Spleen (tissue), 11 donors: ENCODE measurements around the gene CDCA8. TPM values are rescaled to one million over a fixed set of nuclear protein-coding genes. Genes with fewer than 3 reads are reported as not detected.

Source experiments
- DNase-seq: peaks from one replicate; pipeline ENCODE4 v3.0.0-alpha.2; 2020
- H3K27ac ChIP-seq, 8 donors: fragments of 200-600 bp; sonication (generic) in 7 of 8; 1 replicate in 4 of 8; 2 replicates in 4 of 8; pipeline versions ENCODE4 v1.5.0 to v1.8.0; 2016 to 2021; ENCODE audit warnings: inconsistent platforms in 4 of 8, mild to moderate bottlenecking in 4 of 8, moderate library complexity in 1 of 8
- H3K27me3 ChIP-seq, 7 donors: fragments of 200-600 bp; sonication (generic) in 6 of 7; replicated peaks in 1 of 7; 1 replicate in 4 of 7; 2 replicates in 3 of 7; pipeline versions ENCODE4 v1.5.0 to v1.8.0; 2016 to 2021; ENCODE audit warnings: inconsistent platforms in 3 of 7, mild to moderate bottlenecking in 1 of 7
- H3K36me3 ChIP-seq, 6 donors: fragments of 200-600 bp; sonication (generic) in 5 of 6; 1 replicate in 4 of 6; 2 replicates in 2 of 6; pipeline versions ENCODE4 v1.5.0 to v1.8.0; 2016 to 2021; ENCODE audit warnings: inconsistent platforms in 2 of 6
- H3K4me1 ChIP-seq, 6 donors: fragments of 200-600 bp; sonication (generic) in 5 of 6; 1 replicate in 3 of 6; 2 replicates in 3 of 6; pipeline versions ENCODE4 v1.5.0 to v1.8.0; 2016 to 2021; ENCODE audit warnings: inconsistent platforms in 3 of 6
- H3K4me3 ChIP-seq, 8 donors: fragments of 200-600 bp; sonication (generic) in 7 of 8; 1 replicate in 4 of 8; 2 replicates in 4 of 8; pipeline versions ENCODE4 v1.5.0 to v1.8.0; 2016 to 2021; ENCODE audit warnings: inconsistent platforms in 4 of 8, mild to moderate bottlenecking in 4 of 8, moderate library complexity in 2 of 8
- H3K9me3 ChIP-seq, 8 donors: fragments of 200-600 bp; sonication (generic) in 7 of 8; 1 replicate in 4 of 8; 2 replicates in 4 of 8; pipeline versions ENCODE4 v1.5.0 to v1.8.0; 2016 to 2021; ENCODE audit warnings: inconsistent platforms in 4 of 8
- POLR2A ChIP-seq, 3 donors: fragments of 450-650 bp; IDR thresholded peaks; one replicate each; pipeline ENCODE4 v1.5.1; 2017; ENCODE audit warnings: antibody characterized with exemption in 3 of 3, mild to moderate bottlenecking in 1 of 3
- POLR2AphosphoS5 ChIP-seq, 3 donors: sonication (generic); formaldehyde crosslinking; IDR thresholded peaks; one replicate each; pipeline ENCODE4 v1.5.1; 2017; ENCODE audit warnings: antibody characterized with exemption in 3 of 3
- WGBS, 5 donors: extraction: QIAGEN DNeasy Blood & Tissue Kit in 3 of 5; methylation state at CpG; one replicate each; pipeline versions ENCODE4 v1.1.5 to v1.1.7; 2013 to 2018; 5-methylcytosine and 5-hydroxymethylcytosine counted together
- intact Hi-C: fragments of 100-400 bp; cut with DNase I; formaldehyde crosslinking; loops from one replicate; pipeline ENCODE4 v1.15.0; 2023; ENCODE audit warnings: low total_unique reads
- polyA plus RNA-seq, 3 donors: library from polyadenylated mRNA; stranded (reverse); fragments of 200-250 nt; gene quantifications; one replicate each; pipeline ENCODE4 v1.2.1, GENCODE V29; 2013
- total RNA-seq, 7 donors: library from RNA; depleted of rRNA in 3 of 7; stranded (reverse); fragments of >200 nt in 3 of 7; fragmentation: NEBNext Ultra II Directional in 4 of 7; extraction: Animal tissue kit (Norgen Biotek cat#: 25700) in 4 of 7; gene quantifications; one replicate each; pipeline versions ENCODE4 v1.1.0 to v1.2.1, GENCODE V29; 2016 to 2021
- TF ChIP-seq, protein P1 (sequence below), 11 experiments: fragments of 200-600 bp in 7 of 11; fragments of 450-650 bp in 4 of 11; sonication (generic) in 4 of 11; IDR thresholded peaks in 8 of 11; conservative IDR thresholded peaks in 3 of 11; 1 replicate in 7 of 11; 2 replicates in 4 of 11; pipeline versions ENCODE4 v1.4.0 to v1.8.0; 2016 to 2021; ENCODE audit warnings: antibody characterized with exemption in 11 of 11, inconsistent platforms in 4 of 11, mild to moderate bottlenecking in 1 of 11
- donor health status: healthy with polysubstance abuse.
- donor health status: DM: no; HTN: no; CAD: no; lungs with moderate emphysema.
- donor health status: DM: no; HTN: no; CAD: no.
- donor health status: Bipolar disorder and iron deficiency.
- donor health status: healthy.
- donor health status: DM: no; HTN: no; CAD: no.
- donor health status: DM: yes; HTN: yes; CAD: no.

The CDCA8 gene
- total and polyA plus RNA-seq, 10 donors: 1.2 to 8.2 (median 4.1) TPM

DNA sequence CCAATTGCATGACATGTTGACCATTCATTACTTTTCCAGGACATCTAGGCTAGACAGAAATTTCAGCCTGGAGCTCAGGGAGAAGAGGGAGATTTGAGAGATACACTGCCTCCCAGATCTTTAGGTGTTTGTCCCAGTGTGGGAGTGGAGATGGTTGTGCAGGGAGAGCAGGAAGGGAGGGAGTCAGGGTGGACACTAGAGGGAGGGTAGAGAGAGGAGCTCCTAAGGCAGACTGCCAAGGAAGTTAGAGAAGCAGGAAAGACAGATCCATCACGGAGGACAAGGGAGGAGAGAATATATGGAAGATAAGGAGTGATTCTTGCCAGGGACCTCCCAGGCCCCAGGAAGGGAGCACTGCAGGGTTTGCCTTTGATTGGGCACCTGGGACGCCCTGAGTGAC lies 8.7 kb downstream of the CDCA8 start:
- DNase-seq: no peak
- Histone ChIP-seq H3K4me1 (no peaks in the 10 kb centered on the region), H3K4me3 (no peak overlapping the region), H3K27me3 (no peaks in the 10 kb centered on the region), H3K36me3 (peaks cover 0 to 98% (median 0%) of the 10 kb centered on the region in 6 donors), H3K27ac (no peak overlapping the region), H3K9me3 (no peaks in the 10 kb centered on the region)
- TF ChIP-seq POLR2A (IDR thresholded peaks at IDR 0.05): no peak
- TF ChIP-seq POLR2AphosphoS5 (IDR thresholded peaks at IDR 0.05): no peak
- TF ChIP-seq, protein P1, sequence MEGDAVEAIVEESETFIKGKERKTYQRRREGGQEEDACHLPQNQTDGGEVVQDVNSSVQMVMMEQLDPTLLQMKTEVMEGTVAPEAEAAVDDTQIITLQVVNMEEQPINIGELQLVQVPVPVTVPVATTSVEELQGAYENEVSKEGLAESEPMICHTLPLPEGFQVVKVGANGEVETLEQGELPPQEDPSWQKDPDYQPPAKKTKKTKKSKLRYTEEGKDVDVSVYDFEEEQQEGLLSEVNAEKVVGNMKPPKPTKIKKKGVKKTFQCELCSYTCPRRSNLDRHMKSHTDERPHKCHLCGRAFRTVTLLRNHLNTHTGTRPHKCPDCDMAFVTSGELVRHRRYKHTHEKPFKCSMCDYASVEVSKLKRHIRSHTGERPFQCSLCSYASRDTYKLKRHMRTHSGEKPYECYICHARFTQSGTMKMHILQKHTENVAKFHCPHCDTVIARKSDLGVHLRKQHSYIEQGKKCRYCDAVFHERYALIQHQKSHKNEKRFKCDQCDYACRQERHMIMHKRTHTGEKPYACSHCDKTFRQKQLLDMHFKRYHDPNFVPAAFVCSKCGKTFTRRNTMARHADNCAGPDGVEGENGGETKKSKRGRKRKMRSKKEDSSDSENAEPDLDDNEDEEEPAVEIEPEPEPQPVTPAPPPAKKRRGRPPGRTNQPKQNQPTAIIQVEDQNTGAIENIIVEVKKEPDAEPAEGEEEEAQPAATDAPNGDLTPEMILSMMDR (IDR thresholded peaks at IDR 0.05 in 8 of 11, conservative IDR thresholded peaks at IDR 0.05 in 3 of 11): no peak
- intact Hi-C loops: no loop called here
- 61 to 86% (median 81%) methylated on average over 2 of the region's 2 CpGs for WGBS, 5 donors

DNA sequence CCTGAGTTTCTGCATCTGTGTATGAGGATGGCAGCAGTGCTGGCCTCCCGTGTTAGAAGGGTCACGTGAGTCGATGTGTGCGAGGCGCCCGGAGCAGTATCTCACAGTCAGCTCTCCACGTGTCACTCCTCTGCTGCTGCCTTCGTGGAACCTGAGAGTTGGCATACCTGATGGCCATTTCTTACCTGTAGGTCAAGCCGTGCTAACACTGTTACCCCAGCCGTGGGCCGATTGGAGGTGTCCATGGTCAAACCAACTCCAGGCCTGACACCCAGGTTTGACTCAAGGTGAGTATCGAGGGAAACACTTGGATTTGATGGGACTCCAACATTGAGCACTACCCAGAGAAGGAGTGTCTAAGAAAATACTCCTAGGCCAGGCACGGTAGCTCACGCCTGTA lies 10.7 kb downstream of the CDCA8 start:
- WGBS, 5 donors: 93 to 99% (median 98%) methylated on average over 14 of the region's 14 CpGs
- no peak for DNase-seq
- H3K36me3 ChIP-seq: peaks cover 0 to 100% (median 4%) of the 10 kb centered on the region in 6 donors
- no peak overlapping the region for H3K27ac ChIP-seq
- no peaks in the 10 kb centered on the region for H3K27me3 ChIP-seq
- H3K4me3 ChIP-seq: no peak overlapping the region
- H3K4me1 ChIP-seq: no peaks in the 10 kb centered on the region
- no peaks in the 10 kb centered on the region for H3K9me3 ChIP-seq
- intact Hi-C loops: no loop called here
- TF ChIP-seq POLR2AphosphoS5 (IDR thresholded peaks at IDR 0.05): no peak
- TF ChIP-seq POLR2A (IDR thresholded peaks at IDR 0.05): no peak

DNA sequence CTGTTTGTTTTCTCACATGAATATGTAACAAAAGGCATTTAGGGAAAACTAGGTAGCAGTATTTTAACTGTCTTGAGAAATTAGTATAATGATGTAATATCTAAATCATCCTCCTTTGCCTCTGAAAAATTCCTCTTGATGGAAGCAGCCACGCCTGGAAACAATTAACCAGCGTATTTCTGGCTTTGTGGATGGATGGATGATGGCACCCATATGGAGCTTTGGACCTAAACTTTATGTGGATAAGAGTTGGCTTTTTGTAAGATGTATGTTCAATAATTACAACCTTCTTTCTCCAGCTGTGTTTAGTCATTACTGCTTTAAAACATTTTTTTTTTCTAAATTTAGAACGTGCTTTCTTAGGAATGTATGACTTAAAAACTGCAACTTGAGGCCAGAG lies 12.7 kb downstream of the CDCA8 start:
- 87 to 94% (median 90%) methylated on average over 3 of the region's 3 CpGs for WGBS, 5 donors
- TF ChIP-seq, protein P1 (IDR thresholded peaks at IDR 0.05 in 8 of 11, conservative IDR thresholded peaks at IDR 0.05 in 3 of 11): no peak
- no peak for TF ChIP-seq POLR2AphosphoS5 (IDR thresholded peaks at IDR 0.05)
- no peak for TF ChIP-seq POLR2A (IDR thresholded peaks at IDR 0.05)
- Histone ChIP-seq H3K9me3 (no peaks in the 10 kb centered on the region), H3K27me3 (no peaks in the 10 kb centered on the region), H3K27ac (no peak overlapping the region), H3K36me3 (peaks cover 0 to 100% (median 7%) of the 10 kb centered on the region in 6 donors), H3K4me1 (no peaks in the 10 kb centered on the region), H3K4me3 (no peak overlapping the region)
- intact Hi-C loops: no loop called here
- no peak for DNase-seq

DNA sequence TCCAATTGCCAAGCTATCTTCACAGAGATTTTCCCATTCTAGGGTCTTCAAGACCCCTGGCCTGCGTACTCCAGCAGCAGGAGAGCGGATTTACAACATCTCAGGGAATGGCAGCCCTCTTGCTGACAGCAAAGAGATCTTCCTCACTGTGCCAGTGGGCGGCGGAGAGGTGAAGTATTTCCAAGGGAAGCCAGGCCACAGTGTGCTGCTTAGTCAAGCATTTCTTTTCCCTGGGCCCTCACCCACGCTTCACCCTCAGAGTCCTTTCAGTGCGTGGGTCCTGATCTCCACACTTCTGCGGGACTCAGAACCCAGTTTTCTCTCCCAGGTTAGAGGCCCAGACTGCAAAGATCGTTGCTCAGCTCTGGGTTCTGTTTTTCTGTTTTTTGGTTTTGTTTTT lies 13.1 kb downstream of the CDCA8 start:
- peaks cover 0 to 100% (median 7%) of the 10 kb centered on the region in 6 donors for H3K36me3 ChIP-seq
- DNase-seq: no peak

More for the DNA sequence above, 13.1 kb downstream of the CDCA8 start:
- Histone ChIP-seq H3K4me1 (no peaks in the 10 kb centered on the region), H3K9me3 (no peaks in the 10 kb centered on the region), H3K27me3 (no peaks in the 10 kb centered on the region), H3K27ac (no peak overlapping the region), H3K4me3 (no peak overlapping the region)
- WGBS, 5 donors: 75 to 95% (median 91%) methylated on average over 8 of the region's 8 CpGs
- TF ChIP-seq, protein P1 (IDR thresholded peaks at IDR 0.05 in 8 of 11, conservative IDR thresholded peaks at IDR 0.05 in 3 of 11): no peak
- no peak for TF ChIP-seq POLR2AphosphoS5 (IDR thresholded peaks at IDR 0.05)
- TF ChIP-seq POLR2A (IDR thresholded peaks at IDR 0.05): no peak
- intact Hi-C loops: no loop called here
